ENCODE data around the gene CDK2AP2. TPM values are rescaled to one million over a fixed set of nuclear protein-coding genes. Genes with fewer than 3 reads are reported as not detected.

The CDK2AP2 gene
- polyA plus RNA-seq, 1 of the 3 experiments (the other 2 are of a cell fraction) = 47.9 TPM

DNA sequence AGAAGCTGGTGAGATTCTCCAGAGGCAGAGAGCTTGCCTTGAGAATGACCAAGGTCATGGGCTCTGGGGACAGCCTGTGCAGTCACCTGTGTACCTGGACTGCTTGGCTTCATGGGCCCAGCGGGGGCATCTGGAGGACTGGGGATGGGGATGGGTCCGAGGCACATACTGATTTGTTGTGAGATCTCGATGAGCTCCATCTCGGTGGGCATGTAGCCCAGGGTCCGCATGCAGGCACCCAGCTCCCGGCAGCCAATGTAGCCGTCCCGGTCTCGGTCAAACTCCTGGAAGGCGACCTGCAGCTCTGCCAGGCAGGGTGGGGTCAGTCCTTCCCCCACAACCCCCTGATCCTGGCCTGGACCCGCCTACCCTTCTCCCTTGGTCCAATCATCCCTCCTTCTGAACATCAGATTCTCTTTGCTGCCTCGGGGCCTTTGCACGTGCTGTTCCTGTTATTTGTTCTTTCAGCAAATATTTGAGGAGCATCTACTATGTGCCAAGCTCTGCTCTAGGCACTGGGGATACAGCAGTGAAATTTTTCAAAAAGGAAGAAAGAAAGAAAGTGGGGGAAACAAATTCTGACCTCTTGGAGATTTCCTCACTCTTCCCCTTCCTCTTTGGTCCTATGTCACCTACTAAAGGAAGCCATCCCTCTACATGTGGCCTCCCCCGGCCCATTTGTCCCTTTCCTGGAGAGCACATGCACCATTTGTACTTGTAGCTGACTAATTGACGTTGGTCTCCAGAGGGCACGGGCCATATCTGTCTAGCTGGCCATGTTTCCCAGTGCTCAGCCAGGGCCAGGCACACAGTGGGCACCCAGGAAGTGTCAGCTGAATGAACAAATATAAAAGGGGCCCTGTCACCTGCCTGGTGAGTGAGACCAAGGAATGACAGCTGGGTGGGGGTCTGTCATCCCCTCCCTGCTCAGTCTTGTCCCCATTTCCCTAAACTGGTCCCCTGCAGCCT is 13.2 kb upstream of the CDK2AP2 start (continued):
- TF ChIP-seq RAD21 (IDR thresholded peaks at IDR 0.05; ENCODE audit: low read length) (no peak), TEAD4 (IDR thresholded peaks at IDR 0.05; ENCODE audit: borderline replicate concordance, insufficient read depth) (no peak), ELF1 (IDR thresholded peaks at IDR 0.05) (no peak), RXRA (IDR thresholded peaks at IDR 0.05; ENCODE audit: borderline replicate concordance, low read depth) (no peak), SMC3 (IDR thresholded peaks at IDR 0.05; ENCODE audit: low read depth, low read length) (no peak)

- Histone ChIP-seq H3K4me3 (ENCODE audit: low read depth in 2 of 2, low read length in 1 of 2) (no peak overlapping the region), H3K79me2 (ENCODE audit: insufficient read depth) (no peaks in the 10 kb centered on the region), H3K9me2 (no peaks in the 10 kb centered on the region), H3K9ac (no peak overlapping the region), H3K4me2 (no peak overlapping the region), H3K9me3 (no peaks in the 10 kb centered on the region), H3F3A (replicated peaks; ENCODE audit: insufficient read depth) (no peaks in the 10 kb centered on the region), H4K20me1 (ENCODE audit: insufficient read depth) (no peaks in the 10 kb centered on the region), H3K27me3 (ENCODE audit: insufficient read depth) (0 out of 2 replicates have a peak, but pooled peaks cover 4% of the 10 kb centered on the region), H3K36me3 (replicated peaks in 1 of 2; ENCODE audit: control insufficient read depth in 1 of 2, insufficient read depth in 2 of 2, low read length in 1 of 2) (no peaks in the 10 kb centered on the region), H3K4me1 (ENCODE audit: control insufficient read depth in 1 of 2, insufficient read depth in 2 of 2, low read depth in 1 of 2, low read length in 1 of 2) (no peaks in the 10 kb centered on the region; a peak in 1 of 4 replicates), H3K27ac (ENCODE audit: low read depth in 2 of 2, low read length in 1 of 2) (no peak overlapping the region), H2AFZ (ENCODE audit: low read depth) (no peak overlapping the region)
- POLR2A ChIA-PET = no interaction called here
- CTCF ChIA-PET = interaction anchor here (0.6 to 1.0 kb wide), 2 partner anchors 64 to 203 kb away, joined by 3 read pairs; partner anchors contain the start of gene GSTP1
- TF ChIP-seq TAF1 (IDR thresholded peaks at IDR 0.05; ENCODE audit: borderline replicate concordance, low read depth, low read length) (no peak), USF2 (IDR thresholded peaks at IDR 0.05; ENCODE audit: borderline replicate concordance, low read depth, low read length) (no peak), YY1 (IDR thresholded peaks at IDR 0.05; ENCODE audit: low read depth) (no peak), RCOR1 (IDR thresholded peaks at IDR 0.05; ENCODE audit: low read length) (no peak), ELF1 (IDR thresholded peaks at IDR 0.05) (no peak), RFX5 (IDR thresholded peaks at IDR 0.05; ENCODE audit: low read length) (no peak), FOXJ3 (CRISPR knock-in tag; IDR thresholded peaks at IDR 0.05) (no peak), EZH2phosphoT487 (IDR thresholded peaks at IDR 0.05; ENCODE audit: borderline replicate concordance, low read depth) (no peak), TEAD4 (IDR thresholded peaks at IDR 0.05; ENCODE audit: borderline replicate concordance, insufficient read depth) (no peak), RAD21 (IDR thresholded peaks at IDR 0.05; ENCODE audit: low read length) (no peak), GATA2 (CRISPR knock-in tag; IDR thresholded peaks at IDR 0.05) (no peak), NFIC (IDR thresholded peaks at IDR 0.05; ENCODE audit: borderline replicate concordance) (no peak), ZBTB33 (IDR thresholded peaks at IDR 0.05; ENCODE audit: borderline replicate concordance, low read depth) (no peak), FOXM1 (IDR thresholded peaks at IDR 0.05; ENCODE audit: low read depth) (no peak), EP300 (IDR thresholded peaks at IDR 0.05; ENCODE audit: borderline replicate concordance in 1 of 2, low read depth in 1 of 2, low read length in 1 of 2) (no peak)
- TF ChIP-seq, protein P1, sequence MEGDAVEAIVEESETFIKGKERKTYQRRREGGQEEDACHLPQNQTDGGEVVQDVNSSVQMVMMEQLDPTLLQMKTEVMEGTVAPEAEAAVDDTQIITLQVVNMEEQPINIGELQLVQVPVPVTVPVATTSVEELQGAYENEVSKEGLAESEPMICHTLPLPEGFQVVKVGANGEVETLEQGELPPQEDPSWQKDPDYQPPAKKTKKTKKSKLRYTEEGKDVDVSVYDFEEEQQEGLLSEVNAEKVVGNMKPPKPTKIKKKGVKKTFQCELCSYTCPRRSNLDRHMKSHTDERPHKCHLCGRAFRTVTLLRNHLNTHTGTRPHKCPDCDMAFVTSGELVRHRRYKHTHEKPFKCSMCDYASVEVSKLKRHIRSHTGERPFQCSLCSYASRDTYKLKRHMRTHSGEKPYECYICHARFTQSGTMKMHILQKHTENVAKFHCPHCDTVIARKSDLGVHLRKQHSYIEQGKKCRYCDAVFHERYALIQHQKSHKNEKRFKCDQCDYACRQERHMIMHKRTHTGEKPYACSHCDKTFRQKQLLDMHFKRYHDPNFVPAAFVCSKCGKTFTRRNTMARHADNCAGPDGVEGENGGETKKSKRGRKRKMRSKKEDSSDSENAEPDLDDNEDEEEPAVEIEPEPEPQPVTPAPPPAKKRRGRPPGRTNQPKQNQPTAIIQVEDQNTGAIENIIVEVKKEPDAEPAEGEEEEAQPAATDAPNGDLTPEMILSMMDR (IDR thresholded peaks at IDR 0.05) = no peak
- TF ChIP-seq, protein P2, sequence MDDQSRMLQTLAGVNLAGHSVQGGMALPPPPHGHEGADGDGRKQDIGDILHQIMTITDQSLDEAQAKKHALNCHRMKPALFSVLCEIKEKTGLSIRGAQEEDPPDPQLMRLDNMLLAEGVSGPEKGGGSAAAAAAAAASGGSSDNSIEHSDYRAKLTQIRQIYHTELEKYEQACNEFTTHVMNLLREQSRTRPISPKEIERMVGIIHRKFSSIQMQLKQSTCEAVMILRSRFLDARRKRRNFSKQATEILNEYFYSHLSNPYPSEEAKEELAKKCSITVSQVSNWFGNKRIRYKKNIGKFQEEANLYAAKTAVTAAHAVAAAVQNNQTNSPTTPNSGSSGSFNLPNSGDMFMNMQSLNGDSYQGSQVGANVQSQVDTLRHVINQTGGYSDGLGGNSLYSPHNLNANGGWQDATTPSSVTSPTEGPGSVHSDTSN (IDR thresholded peaks at IDR 0.05) = no peak
- WGBS (ENCODE audit: low lambda C conversion rate) = 81% methylated on average over 16 of the region's 32 CpGs
- no peak for DNase-seq
Measured at GRCh38 chr11:67519726-67520125, 11.8 kb upstream of the CDK2AP2 start.
